Measurements from ENCODE around the gene KCNJ8. TPM values are rescaled to one million over a fixed set of nuclear protein-coding genes. Genes with fewer than 3 reads are reported as not detected.

KCNJ8 gene
- total RNA-seq, 1 donor from 2014 or later, result 0.25 TPM

- DNase-seq (ENCODE audit: low read depth), result no peak
- TF ChIP-seq, protein P1, sequence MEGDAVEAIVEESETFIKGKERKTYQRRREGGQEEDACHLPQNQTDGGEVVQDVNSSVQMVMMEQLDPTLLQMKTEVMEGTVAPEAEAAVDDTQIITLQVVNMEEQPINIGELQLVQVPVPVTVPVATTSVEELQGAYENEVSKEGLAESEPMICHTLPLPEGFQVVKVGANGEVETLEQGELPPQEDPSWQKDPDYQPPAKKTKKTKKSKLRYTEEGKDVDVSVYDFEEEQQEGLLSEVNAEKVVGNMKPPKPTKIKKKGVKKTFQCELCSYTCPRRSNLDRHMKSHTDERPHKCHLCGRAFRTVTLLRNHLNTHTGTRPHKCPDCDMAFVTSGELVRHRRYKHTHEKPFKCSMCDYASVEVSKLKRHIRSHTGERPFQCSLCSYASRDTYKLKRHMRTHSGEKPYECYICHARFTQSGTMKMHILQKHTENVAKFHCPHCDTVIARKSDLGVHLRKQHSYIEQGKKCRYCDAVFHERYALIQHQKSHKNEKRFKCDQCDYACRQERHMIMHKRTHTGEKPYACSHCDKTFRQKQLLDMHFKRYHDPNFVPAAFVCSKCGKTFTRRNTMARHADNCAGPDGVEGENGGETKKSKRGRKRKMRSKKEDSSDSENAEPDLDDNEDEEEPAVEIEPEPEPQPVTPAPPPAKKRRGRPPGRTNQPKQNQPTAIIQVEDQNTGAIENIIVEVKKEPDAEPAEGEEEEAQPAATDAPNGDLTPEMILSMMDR (IDR thresholded peaks at IDR 0.05; ENCODE audit: insufficient read depth, low read length, poor library complexity, severe bottlenecking), result no peak
These were observed 34.6 kb upstream of the KCNJ8 start for GRCh38 chr12:21809100-21809499.

DNA sequence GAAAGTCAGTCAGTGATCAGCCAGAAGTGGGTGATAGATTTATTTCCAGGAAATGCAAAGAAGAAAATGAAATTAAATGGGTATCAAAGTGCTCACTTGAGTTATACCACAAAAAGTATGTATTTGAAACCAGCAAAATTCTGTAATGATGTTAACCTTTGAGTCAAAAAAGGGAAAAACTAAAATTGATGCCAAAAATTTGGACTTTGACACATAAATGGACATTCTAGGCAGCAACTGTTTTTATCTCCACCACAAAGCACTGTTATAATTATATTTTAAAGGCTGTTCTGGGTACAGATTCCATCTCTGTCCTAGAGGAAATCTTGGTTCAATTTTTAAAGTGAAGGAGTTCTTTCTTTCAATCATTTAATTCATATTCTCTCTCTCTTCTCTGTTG, 31.7 kb upstream of the KCNJ8 start:
- no peak for DNase-seq (ENCODE audit: low read depth)
- Histone ChIP-seq H3K27me3 (ENCODE audit: control insufficient read depth, insufficient read depth, low read length) (no peaks in the 10 kb centered on the region), H3K36me3 (ENCODE audit: control insufficient read depth, insufficient read depth, low read length) (no peaks in the 10 kb centered on the region), H3K4me3 (ENCODE audit: low read depth, low read length) (no peak overlapping the region)
- TF ChIP-seq, protein P1 (IDR thresholded peaks at IDR 0.05; ENCODE audit: insufficient read depth, low read length, poor library complexity, severe bottlenecking), result no peak

More at GRCh38 chr12:21809100-21809499, 34.6 kb upstream of the KCNJ8 start:
- no peaks in the 10 kb centered on the region for H3K27me3 ChIP-seq (ENCODE audit: control insufficient read depth, insufficient read depth, low read length)
- H3K4me3 ChIP-seq (ENCODE audit: low read depth, low read length), result no peak overlapping the region
- H3K36me3 ChIP-seq (ENCODE audit: control insufficient read depth, insufficient read depth, low read length), result no peaks in the 10 kb centered on the region

DNA sequence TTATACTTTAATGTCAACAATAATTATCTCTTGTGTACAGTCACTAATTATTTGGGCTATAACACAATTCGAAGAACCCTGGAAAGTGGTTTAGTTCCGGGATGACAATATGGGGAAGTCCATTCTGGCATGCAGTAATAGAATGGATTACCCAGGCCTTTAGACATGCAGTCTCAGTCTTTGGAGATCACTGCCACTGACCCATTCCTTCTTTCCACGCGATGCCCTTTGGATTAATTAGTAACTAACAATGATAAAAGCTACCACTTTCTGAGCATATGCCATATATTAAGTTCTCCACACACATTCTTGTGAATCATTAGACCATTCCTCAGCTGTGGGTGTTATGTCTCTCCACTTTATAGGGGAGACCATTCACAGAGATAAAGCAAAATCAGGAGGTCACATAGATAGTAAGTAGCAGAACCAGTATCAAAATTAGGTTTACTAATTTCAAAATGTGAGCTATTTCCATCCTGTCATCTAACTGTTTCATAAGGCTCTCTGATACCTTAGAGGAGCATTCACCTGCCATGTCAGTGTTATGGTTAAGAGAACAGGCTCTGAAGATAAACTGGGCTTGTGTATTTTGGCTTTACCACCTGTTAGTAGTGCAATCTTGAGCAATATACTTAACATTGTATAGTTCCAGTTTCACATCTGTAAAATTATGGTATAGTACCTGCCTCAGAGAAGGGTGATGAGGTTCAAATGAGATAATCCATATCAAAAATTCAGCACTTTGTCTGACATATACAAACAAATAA, 27.2 kb upstream of the KCNJ8 start:
- Histone ChIP-seq H3K4me3 (ENCODE audit: low read depth, low read length) (no peak overlapping the region), H3K36me3 (ENCODE audit: control insufficient read depth, insufficient read depth, low read length) (no peaks in the 10 kb centered on the region), H3K27me3 (ENCODE audit: control insufficient read depth, insufficient read depth, low read length) (no peaks in the 10 kb centered on the region)
- TF ChIP-seq, protein P1 (IDR thresholded peaks at IDR 0.05; ENCODE audit: insufficient read depth, low read length, poor library complexity, severe bottlenecking), result no peak
- no peak for DNase-seq (ENCODE audit: low read depth)

DNA sequence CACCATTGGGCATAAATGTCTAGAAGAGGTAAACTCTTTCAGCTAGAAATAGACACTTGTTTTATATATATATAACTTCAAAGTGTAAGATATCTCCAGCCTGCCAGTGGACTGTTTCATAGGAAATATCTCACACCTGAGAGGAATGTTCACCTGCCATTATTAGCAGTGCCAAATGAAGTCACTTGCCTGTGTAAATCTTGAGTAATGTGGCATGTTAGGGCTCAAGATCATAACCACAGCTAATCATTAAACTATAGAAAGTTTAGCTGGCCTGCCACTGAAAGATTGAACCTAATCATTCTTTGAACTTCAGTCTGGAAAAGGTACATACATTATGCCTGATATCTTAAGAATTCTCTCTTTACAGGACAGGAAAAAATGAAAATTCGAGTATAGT, 25.5 kb upstream of the KCNJ8 start:
- Histone ChIP-seq H3K4me3 (ENCODE audit: low read depth, low read length) (no peak overlapping the region), H3K27me3 (ENCODE audit: control insufficient read depth, insufficient read depth, low read length) (no peaks in the 10 kb centered on the region), H3K36me3 (ENCODE audit: control insufficient read depth, insufficient read depth, low read length) (no peaks in the 10 kb centered on the region)
- TF ChIP-seq, protein P1 (IDR thresholded peaks at IDR 0.05; ENCODE audit: insufficient read depth, low read length, poor library complexity, severe bottlenecking), result no peak
- no peak for DNase-seq (ENCODE audit: low read depth)

GRCh38 chr12:21797539-21797938, 23.0 kb upstream of the KCNJ8 start:
- TF ChIP-seq, protein P1 (IDR thresholded peaks at IDR 0.05; ENCODE audit: insufficient read depth, low read length, poor library complexity, severe bottlenecking), result no peak
- Histone ChIP-seq H3K4me3 (ENCODE audit: low read depth, low read length) (no peak overlapping the region), H3K27me3 (ENCODE audit: control insufficient read depth, insufficient read depth, low read length) (no peaks in the 10 kb centered on the region), H3K36me3 (ENCODE audit: control insufficient read depth, insufficient read depth, low read length) (no peaks in the 10 kb centered on the region)
- DNase-seq (ENCODE audit: low read depth), result no peak
